ENCODE measurements around the gene OSBP.

- TF ChIP-seq CTCF (IDR thresholded peaks at IDR 0.05; ENCODE audit: low read depth, low read length, missing input control) = no peak
- no peak for TF ChIP-seq ZBTB33 (IDR thresholded peaks at IDR 0.05)
- TF ChIP-seq TAF1 (conservative IDR thresholded peaks at IDR 0.05) = no peak
- TF ChIP-seq REST (IDR thresholded peaks at IDR 0.05) = no peak
- TF ChIP-seq MAX (IDR thresholded peaks at IDR 0.05) = no peak
- TF ChIP-seq ATF3 (IDR thresholded peaks at IDR 0.05) = no peak
Observed at GRCh38 chr11:59600234-59600633, 15.3 kb downstream of the OSBP start.
